ENCODE data around the gene SLC4A4. TPM values are rescaled to one million over a fixed set of nuclear protein-coding genes. Genes with fewer than 3 reads are reported as not detected.
"Not testable (repeated sequence)": the region's sequence is repeated elsewhere in the genome, so short reads cannot be mapped to it uniquely, and the experiment has no call there.

Gene SLC4A4
- total and polyA plus RNA-seq, 7 donors, result 0.24 to 3.3 (median 2.0) TPM

DNA sequence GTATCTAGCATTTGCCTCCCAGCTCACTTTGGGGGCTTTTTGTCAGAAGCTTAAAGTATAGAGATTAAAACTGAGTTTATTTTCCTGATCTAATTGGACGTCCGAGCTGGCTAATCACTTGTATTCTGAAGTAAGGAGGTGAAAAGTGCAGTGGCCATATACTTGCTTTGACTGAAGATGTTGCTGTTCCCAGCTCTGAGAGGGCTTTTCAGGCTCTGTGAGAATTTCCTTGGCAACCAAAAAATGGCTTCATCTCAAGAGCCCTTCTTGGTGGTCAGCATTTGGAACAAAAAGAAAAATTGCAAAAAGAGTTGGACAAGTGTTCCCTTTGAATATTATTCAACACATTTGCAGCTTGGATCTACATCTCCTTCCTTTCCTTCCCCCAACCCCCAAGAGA lies 67.0 kb downstream of the SLC4A4 start:
- DNase-seq (no peak), ATAC-seq (no peak)
- TF ChIP-seq, protein P1, sequence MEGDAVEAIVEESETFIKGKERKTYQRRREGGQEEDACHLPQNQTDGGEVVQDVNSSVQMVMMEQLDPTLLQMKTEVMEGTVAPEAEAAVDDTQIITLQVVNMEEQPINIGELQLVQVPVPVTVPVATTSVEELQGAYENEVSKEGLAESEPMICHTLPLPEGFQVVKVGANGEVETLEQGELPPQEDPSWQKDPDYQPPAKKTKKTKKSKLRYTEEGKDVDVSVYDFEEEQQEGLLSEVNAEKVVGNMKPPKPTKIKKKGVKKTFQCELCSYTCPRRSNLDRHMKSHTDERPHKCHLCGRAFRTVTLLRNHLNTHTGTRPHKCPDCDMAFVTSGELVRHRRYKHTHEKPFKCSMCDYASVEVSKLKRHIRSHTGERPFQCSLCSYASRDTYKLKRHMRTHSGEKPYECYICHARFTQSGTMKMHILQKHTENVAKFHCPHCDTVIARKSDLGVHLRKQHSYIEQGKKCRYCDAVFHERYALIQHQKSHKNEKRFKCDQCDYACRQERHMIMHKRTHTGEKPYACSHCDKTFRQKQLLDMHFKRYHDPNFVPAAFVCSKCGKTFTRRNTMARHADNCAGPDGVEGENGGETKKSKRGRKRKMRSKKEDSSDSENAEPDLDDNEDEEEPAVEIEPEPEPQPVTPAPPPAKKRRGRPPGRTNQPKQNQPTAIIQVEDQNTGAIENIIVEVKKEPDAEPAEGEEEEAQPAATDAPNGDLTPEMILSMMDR (IDR thresholded peaks at IDR 0.05), result no peak
- H3K4me1 ChIP-seq, result no peaks in the 10 kb centered on the region
- H3K36me3 ChIP-seq (ENCODE audit: insufficient read depth in 1 of 2, low read depth in 1 of 2), result no peaks in the 10 kb centered on the region
- H3K9me3 ChIP-seq, result no peaks in the 10 kb centered on the region
- no peak overlapping the region for H3K27ac ChIP-seq
- intact Hi-C loops (cut with DNase I), result no loop called here
- 64 to 72% (median 66%) methylated on average over 2 of the region's 2 CpGs for WGBS, 3 donors
- H3K27me3 ChIP-seq (ENCODE audit: insufficient read depth in 3 of 3, low read length in 2 of 3), result no peaks in the 10 kb centered on the region
- no peak overlapping the region for H3K4me3 ChIP-seq

DNA sequence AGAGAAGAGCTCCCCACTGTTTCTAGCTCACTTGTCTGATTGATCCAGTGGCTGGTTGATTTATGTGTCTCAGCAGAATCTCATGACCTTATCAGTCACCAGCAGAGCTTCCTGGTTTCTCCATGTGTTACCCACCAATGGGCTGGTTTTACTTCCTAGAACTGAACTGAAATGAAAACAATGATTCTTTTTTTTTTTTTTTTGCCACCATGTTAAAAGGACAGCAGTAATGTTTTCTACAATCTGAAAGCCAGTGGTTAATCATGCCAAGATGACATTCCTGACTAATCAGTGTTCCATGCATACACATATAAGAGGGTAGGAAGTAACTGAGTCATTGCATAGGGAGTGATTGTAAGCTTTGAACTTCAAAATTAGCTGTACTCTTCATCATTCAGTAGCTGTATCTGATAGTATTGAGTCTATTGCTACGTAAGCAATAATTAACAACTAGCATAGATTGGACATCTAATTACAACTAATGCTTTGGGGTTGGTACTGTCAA lies 67.7 kb downstream of the SLC4A4 start:
- TF ChIP-seq, protein P1 (IDR thresholded peaks at IDR 0.05), result no peak
- H3K4me3 ChIP-seq, result no peak overlapping the region
- no peaks in the 10 kb centered on the region for H3K9me3 ChIP-seq
- no peaks in the 10 kb centered on the region for H3K36me3 ChIP-seq (ENCODE audit: insufficient read depth in 1 of 2, low read depth in 1 of 2)
- no peaks in the 10 kb centered on the region for H3K4me1 ChIP-seq
- intact Hi-C loops (cut with DNase I), result no loop called here
- no peaks in the 10 kb centered on the region for H3K27me3 ChIP-seq (ENCODE audit: insufficient read depth in 3 of 3, low read length in 2 of 3)
- ATAC-seq (no peak), DNase-seq (no peak)
- H3K27ac ChIP-seq, result no peak overlapping the region
- WGBS, 3 donors, result 90 to 94% (median 92%) methylated on average over 1 of the region's 1 CpG

- H3K27me3 ChIP-seq (ENCODE audit: insufficient read depth in 3 of 3, low read length in 2 of 3); H3K36me3 ChIP-seq (ENCODE audit: insufficient read depth in 1 of 2, low read depth in 1 of 2); intact Hi-C loops (cut with DNase I); H3K4me3 ChIP-seq; H3K4me1 ChIP-seq; ATAC-seq; DNase-seq; H3K27ac ChIP-seq; H3K9me3 ChIP-seq: not testable (repeated sequence)
These were observed 70.1 kb downstream of the SLC4A4 start for GRCh38 chr4:71408961-71409360.

DNA sequence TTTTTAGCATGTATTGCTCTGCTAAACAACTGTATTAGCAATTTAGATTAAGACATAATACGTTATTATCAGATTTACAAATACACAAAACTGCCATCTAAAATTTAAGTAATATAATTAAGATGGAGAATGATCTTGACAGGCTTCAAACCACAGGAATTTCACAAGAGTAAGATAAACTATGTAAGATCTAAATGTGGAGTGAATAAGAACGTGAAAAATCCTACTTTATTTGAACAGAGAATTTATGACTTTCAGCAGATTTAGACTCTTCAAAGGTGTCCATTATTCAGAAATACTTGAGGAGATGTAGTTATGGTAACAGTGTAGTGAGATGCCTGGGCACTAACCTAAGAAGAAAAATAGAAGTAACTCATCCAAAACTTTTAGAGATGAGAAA lies 73.2 kb downstream of the SLC4A4 start:
- no peak overlapping the region for H3K4me3 ChIP-seq
- no peak for ATAC-seq
- 73 to 75% (median 74%) methylated on average over 2 of the region's 2 CpGs for WGBS, 3 donors

DNA sequence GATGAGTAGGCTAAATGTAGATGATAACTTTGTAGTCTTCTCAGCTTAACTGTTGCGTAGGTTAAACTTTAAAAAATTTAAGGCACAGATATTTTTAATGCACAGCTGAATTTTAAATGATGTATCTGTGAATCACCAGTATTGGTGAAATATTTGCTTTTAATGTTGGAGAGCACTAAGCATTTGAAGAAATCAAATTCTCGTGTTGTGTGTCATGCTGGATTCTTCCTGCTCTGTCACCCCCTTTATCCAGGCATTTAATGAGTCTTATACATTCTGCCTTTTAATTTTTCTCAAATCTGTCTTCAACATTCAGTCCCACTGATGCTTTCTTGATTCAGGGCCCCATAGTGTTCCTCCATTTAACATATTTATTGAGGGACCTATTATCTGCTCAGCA lies 76.7 kb downstream of the SLC4A4 start:
- Histone ChIP-seq H3K27me3 (ENCODE audit: insufficient read depth in 3 of 3, low read length in 2 of 3) (no peaks in the 10 kb centered on the region), H3K36me3 (ENCODE audit: insufficient read depth in 1 of 2, low read depth in 1 of 2) (no peaks in the 10 kb centered on the region), H3K4me1 (no peaks in the 10 kb centered on the region), H3K9me3 (no peaks in the 10 kb centered on the region), H3K27ac (no peak overlapping the region), H3K4me3 (no peak overlapping the region)
- intact Hi-C loops (cut with DNase I), result no loop called here
- ATAC-seq (no peak), DNase-seq (no peak)
- TF ChIP-seq, protein P1 (IDR thresholded peaks at IDR 0.05), result no peak
- 86 to 91% (median 88%) methylated on average over 2 of the region's 2 CpGs for WGBS, 3 donors

More for the DNA sequence above, 73.2 kb downstream of the SLC4A4 start:
- Histone ChIP-seq H3K9me3 (no peaks in the 10 kb centered on the region), H3K36me3 (ENCODE audit: insufficient read depth in 1 of 2, low read depth in 1 of 2) (no peaks in the 10 kb centered on the region), H3K27me3 (ENCODE audit: insufficient read depth in 3 of 3, low read length in 2 of 3) (no peaks in the 10 kb centered on the region), H3K27ac (no peak overlapping the region), H3K4me1 (no peaks in the 10 kb centered on the region)
- intact Hi-C loops (cut with DNase I), result no loop called here
- no peak for DNase-seq
- TF ChIP-seq, protein P1 (IDR thresholded peaks at IDR 0.05), result no peak

Measured in psoas muscle (tissue), 8 donors.